GM19455 (cell line): ENCODE results near the gene IQCN.
A peak's percentile ranks its signal among the peaks of the same experiment; 100 is the strongest.

Source experiments
- ATAC-seq: cut with Tn5 transposase; IDR thresholded peaks from one replicate; pipeline ENCODE4 v1.9.1; 2021; ENCODE audit not compliant: unreplicated experiment

IQCN gene

GRCh38 chr19:18274219-18274780 lies at the start of gene IQCN:
TSS of gene IQCN (minus strand) at chr19:18274452. CDS start at chr19:18269478, 4,974 bp downstream.
- ATAC-seq, result no peak

- ATAC-seq, result peak; percentile 87
Measured at GRCh38 chr19:18322759-18323460, 48.7 kb upstream of the IQCN start, which contains the start of gene LSM4. TSS of gene LSM4 (minus strand) at chr19:18323076. CDS start at chr19:18323020, 56 bp downstream.

- no peak for ATAC-seq
Measured at GRCh38 chr19:18322318-18322758, 48.1 kb upstream of the IQCN start.

GRCh38 chr19:18321734-18322102 lies 47.5 kb upstream of the IQCN start:
- no peak for ATAC-seq

GRCh38 chr19:18320865-18321733 lies 46.8 kb upstream of the IQCN start:
- no peak for ATAC-seq

GRCh38 chr19:18319591-18320135 lies 45.4 kb upstream of the IQCN start:
- no peak for ATAC-seq

GRCh38 chr19:18317961-18318800 lies 43.9 kb upstream of the IQCN start:
- no peak for ATAC-seq

GRCh38 chr19:18313398-18313797 lies 39.1 kb upstream of the IQCN start:
- ATAC-seq, result no peak

- ATAC-seq, result no peak
Measured at GRCh38 chr19:18312092-18312534, 37.9 kb upstream of the IQCN start.

GRCh38 chr19:18311502-18312091 lies 37.3 kb upstream of the IQCN start:
- ATAC-seq, result no peak

GRCh38 chr19:18310966-18311365 lies 36.7 kb upstream of the IQCN start:
- no peak for ATAC-seq

GRCh38 chr19:18310118-18310909 lies 36.1 kb upstream of the IQCN start:
- no peak for ATAC-seq

GRCh38 chr19:18309525-18310064 lies 35.3 kb upstream of the IQCN start:
- no peak for ATAC-seq

- no peak for ATAC-seq
Measured at GRCh38 chr19:18308948-18309325, 34.7 kb upstream of the IQCN start.

- ATAC-seq, result no peak
Measured at GRCh38 chr19:18308051-18308947, 34.0 kb upstream of the IQCN start.

GRCh38 chr19:18307271-18307681 lies 33.0 kb upstream of the IQCN start:
- no peak for ATAC-seq

- ATAC-seq, result no peak
Measured at GRCh38 chr19:18306888-18307260, 32.6 kb upstream of the IQCN start.
